Upper lobe of left lung (tissue), 6 donors: Measurements from ENCODE around the gene MPV17. TPM values are rescaled to one million over a fixed set of nuclear protein-coding genes. Genes with fewer than 3 reads are reported as not detected.

Experiments used
- ATAC-seq, 2 donors: fragments of 200-7000 bp; cut with Tn5 transposase; one replicate each; pipeline ENCODE4 v1.9.1; 2022; ENCODE audit warnings: mild to moderate bottlenecking in 2 of 2, moderate library complexity in 2 of 2; ENCODE audit not compliant: low FRiP score in 2 of 2
- DNase-seq, 2 donors: peaks; one replicate each; pipeline ENCODE4 v3.0.0-alpha.2; 2019 to 2020
- H3K27ac ChIP-seq, 4 donors: fragments of 200-600 bp; sonication (generic); one replicate each; pipeline ENCODE4 v1.5.1; 2016 to 2019
- H3K27me3 ChIP-seq, 4 donors: fragments of 200-600 bp; sonication (generic); one replicate each; pipeline ENCODE4 v1.5.1; 2017 to 2019
- H3K36me3 ChIP-seq, 4 donors: fragments of 200-600 bp; sonication (generic); one replicate each; pipeline ENCODE4 v1.5.1; 2016 to 2019
- H3K4me1 ChIP-seq, 4 donors: fragments of 200-600 bp; sonication (generic); one replicate each; pipeline ENCODE4 v1.5.1; 2018 to 2019
- H3K4me3 ChIP-seq, 4 donors: fragments of 200-600 bp; sonication (generic); one replicate each; pipeline ENCODE4 v1.5.1; 2017 to 2019; ENCODE audit warnings: mild to moderate bottlenecking in 2 of 4, moderate library complexity in 1 of 4
- H3K9me3 ChIP-seq, 4 donors: fragments of 200-600 bp; sonication (generic); one replicate each; pipeline ENCODE4 v1.5.1; 2018 to 2019
- EP300 ChIP-seq, 4 donors: sonication (generic); formaldehyde crosslinking; IDR thresholded peaks; one replicate each; pipeline ENCODE4 v1.5.1; 2017; ENCODE audit warnings: antibody characterized with exemption in 4 of 4, control low read depth in 2 of 4
- POLR2A ChIP-seq, 4 donors: fragments of 450-650 bp; IDR thresholded peaks; one replicate each; pipeline ENCODE4 v1.5.1; 2016 to 2017; ENCODE audit warnings: antibody characterized with exemption in 4 of 4, mild to moderate bottlenecking in 2 of 4
- POLR2AphosphoS5 ChIP-seq, 2 donors: sonication (generic); formaldehyde crosslinking; IDR thresholded peaks; one replicate each; pipeline ENCODE4 v1.5.1; 2017; ENCODE audit warnings: antibody characterized with exemption in 2 of 2
- WGBS, 2 donors: methylation state at CpG; one replicate each; pipeline ENCODE4 v1.1.5; 2017 to 2018; 5-methylcytosine and 5-hydroxymethylcytosine counted together
- total RNA-seq, 6 donors: library from RNA; depleted of rRNA in 4 of 6; stranded (reverse); fragments of >200 nt in 4 of 6; gene quantifications; one replicate each; pipeline versions ENCODE4 v1.1.0 to v1.2.1, GENCODE V29; 2016 to 2021
- TF ChIP-seq, protein P1 (sequence below), 6 experiments: fragments of 450-650 bp in 4 of 6; fragments of 200-600 bp in 2 of 6; sonication (generic) in 2 of 6; IDR thresholded peaks; one replicate each; pipeline ENCODE4 v1.5.1; 2016 to 2019; ENCODE audit warnings: antibody characterized with exemption in 6 of 6
- donor health status: DM: no; HTN: no; CAD: no; lungs with moderate emphysema.
- donor health status: DM: no; HTN: yes; CAD: no; lungs with severe emphysema.

The MPV17 gene
- total RNA-seq, 6 donors from 2014 or later = 51.2 to 99.3 (median 75.9) TPM

DNA sequence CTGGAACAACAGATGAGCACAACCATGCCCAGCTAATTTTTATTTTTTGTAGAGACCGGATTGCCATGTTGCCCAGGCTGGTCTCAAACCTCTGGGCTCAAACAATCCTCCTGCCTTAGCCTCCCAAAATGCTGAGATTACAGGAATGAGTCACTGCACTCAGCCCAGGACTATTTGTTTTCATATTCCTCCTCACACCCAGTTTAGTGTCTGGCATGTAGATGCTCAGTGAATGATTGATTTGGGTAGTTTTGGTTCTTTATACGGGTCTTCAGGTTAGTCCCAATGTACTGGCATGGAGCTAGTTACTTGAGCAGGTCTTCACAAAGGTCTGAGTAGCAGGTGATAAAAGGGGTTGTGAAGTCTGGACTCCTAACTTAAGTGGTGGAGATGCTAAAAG, 41.0 kb upstream of the MPV17 start:
- WGBS, 2 donors = 79 to 83% methylated on average over 2 of the region's 2 CpGs
- Histone ChIP-seq H3K27ac (no peak overlapping the region), H3K4me1 (peaks cover 4 to 12% (median 5%) of the 10 kb centered on the region in 4 donors), H3K9me3 (no peaks in the 10 kb centered on the region), H3K4me3 (no peak overlapping the region), H3K27me3 (no peaks in the 10 kb centered on the region), H3K36me3 (peaks cover 32 to 61% (median 53%) of the 10 kb centered on the region in 4 donors)
- TF ChIP-seq EP300 (IDR thresholded peaks at IDR 0.05) (no peak), POLR2AphosphoS5 (IDR thresholded peaks at IDR 0.05) (no peak), POLR2A (IDR thresholded peaks at IDR 0.05) (no peak)
- TF ChIP-seq, protein P1, sequence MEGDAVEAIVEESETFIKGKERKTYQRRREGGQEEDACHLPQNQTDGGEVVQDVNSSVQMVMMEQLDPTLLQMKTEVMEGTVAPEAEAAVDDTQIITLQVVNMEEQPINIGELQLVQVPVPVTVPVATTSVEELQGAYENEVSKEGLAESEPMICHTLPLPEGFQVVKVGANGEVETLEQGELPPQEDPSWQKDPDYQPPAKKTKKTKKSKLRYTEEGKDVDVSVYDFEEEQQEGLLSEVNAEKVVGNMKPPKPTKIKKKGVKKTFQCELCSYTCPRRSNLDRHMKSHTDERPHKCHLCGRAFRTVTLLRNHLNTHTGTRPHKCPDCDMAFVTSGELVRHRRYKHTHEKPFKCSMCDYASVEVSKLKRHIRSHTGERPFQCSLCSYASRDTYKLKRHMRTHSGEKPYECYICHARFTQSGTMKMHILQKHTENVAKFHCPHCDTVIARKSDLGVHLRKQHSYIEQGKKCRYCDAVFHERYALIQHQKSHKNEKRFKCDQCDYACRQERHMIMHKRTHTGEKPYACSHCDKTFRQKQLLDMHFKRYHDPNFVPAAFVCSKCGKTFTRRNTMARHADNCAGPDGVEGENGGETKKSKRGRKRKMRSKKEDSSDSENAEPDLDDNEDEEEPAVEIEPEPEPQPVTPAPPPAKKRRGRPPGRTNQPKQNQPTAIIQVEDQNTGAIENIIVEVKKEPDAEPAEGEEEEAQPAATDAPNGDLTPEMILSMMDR (IDR thresholded peaks at IDR 0.05) = no peak
- ATAC-seq (no peak), DNase-seq (no peak)

GRCh38 chr2:27362678-27363420, 40.0 kb upstream of the MPV17 start:
- no peaks in the 10 kb centered on the region for H3K9me3 ChIP-seq
- ATAC-seq = no peak
- H3K4me1 ChIP-seq = peaks cover 5 to 7% (median 6%) of the 10 kb centered on the region in 4 donors
- H3K27ac ChIP-seq = no peak overlapping the region
- TF ChIP-seq, protein P1 (IDR thresholded peaks at IDR 0.05) = no peak
- TF ChIP-seq POLR2AphosphoS5 (IDR thresholded peaks at IDR 0.05) (no peak), EP300 (IDR thresholded peaks at IDR 0.05) (no peak), POLR2A (IDR thresholded peaks at IDR 0.05) (no peak)
- H3K36me3 ChIP-seq = peaks cover 32 to 51% (median 46%) of the 10 kb centered on the region in 4 donors
- H3K4me3 ChIP-seq = no peak overlapping the region
- no peak for DNase-seq
- 95 to 96% methylated on average over 4 of the region's 4 CpGs for WGBS, 2 donors
- no peaks in the 10 kb centered on the region for H3K27me3 ChIP-seq

GRCh38 chr2:27356382-27357181, 33.7 kb upstream of the MPV17 start, which contains the start of gene GTF3C2:
GTF3C2 (minus strand) TSS chr2:27356764; CDS start chr2:27343554, 13,210 bp downstream.
- DNase-seq = peak; percentile 93 to 97
- Histone ChIP-seq H3K27ac (peak within 1 kb of the TSS; percentile 89 to 94 (median 92)), H3K9me3 (no peaks in the 10 kb centered on the region), H3K27me3 (no peaks in the 10 kb centered on the region), H3K36me3 (no peaks in the 10 kb centered on the region), H3K4me3 (peak within 1 kb of the TSS; percentile 72 to 97 (median 94)), H3K4me1 (peaks cover 32 to 45% (median 35%) of the 10 kb centered on the region in 4 donors)
- ATAC-seq = peak; percentile 97 to 99
- WGBS, 2 donors = 0 to 2% methylated on average over 13 to 59 of the region's 67 CpGs
- TF ChIP-seq POLR2AphosphoS5 (IDR thresholded peaks at IDR 0.05) = peak; percentile 52 to 81
- TF ChIP-seq EP300 (IDR thresholded peaks at IDR 0.05) = no peak
- TF ChIP-seq, protein P1 (IDR thresholded peaks at IDR 0.05) = peak in 4 of 6 experiments; percentile 30 to 55 (median 34)
- TF ChIP-seq POLR2A (IDR thresholded peaks at IDR 0.05) = peak in 2 of 4 donors; percentile 44 to 72

- Histone ChIP-seq H3K9me3 (no peaks in the 10 kb centered on the region), H3K4me3 (peak overlapping the region; percentile 72 to 97 (median 94)), H3K27ac (peak overlapping the region; percentile 89 to 94 (median 92)), H3K27me3 (no peaks in the 10 kb centered on the region), H3K4me1 (peaks cover 32 to 45% (median 35%) of the 10 kb centered on the region in 4 donors), H3K36me3 (no peaks in the 10 kb centered on the region)
- 0 to 1% methylated on average over 11 to 12 of the region's 12 CpGs for WGBS, 2 donors
- ATAC-seq (peak; percentile 56 to 57), DNase-seq (peak; percentile 76 to 84)
- TF ChIP-seq EP300 (IDR thresholded peaks at IDR 0.05) (no peak), POLR2AphosphoS5 (IDR thresholded peaks at IDR 0.05) (no peak), POLR2A (IDR thresholded peaks at IDR 0.05) (no peak)
- TF ChIP-seq, protein P1 (IDR thresholded peaks at IDR 0.05) = no peak
Measured at GRCh38 chr2:27356056-27356381, 33.1 kb upstream of the MPV17 start.
